HCT116 (cell line): ENCODE data around the gene BORCS8. TPM values are rescaled to one million over a fixed set of nuclear protein-coding genes. Genes with fewer than 3 reads are reported as not detected.

ENCODE experiments used
- ATAC-seq: fragments of 200-7000 bp; cut with Tn5 transposase; 2 replicates; pipeline ENCODE4 v1.9.1; 2020; ENCODE audit warnings: mild to moderate bottlenecking, moderate library complexity
- BruUV-seq: library from RNA; stranded (reverse); fragments of 400-500 nt; replicated peaks from 2 replicates; lab custom pipeline; 2021; lab: Mats Ljungman, UMichigan
- CTCF ChIA-PET: fragments of 300-600 bp; sonication (Branson Sonifier 250); formaldehyde crosslinking; loops from one replicate; lab custom pipeline; 2021; ENCODE audit warnings: antibody characterized with exemption; lab: Charles Lee
- POLR2A ChIA-PET: fragments of 300-600, 350-600 bp; sonication (Branson Sonifier 250); formaldehyde crosslinking; loops from one replicate; lab custom pipeline; 2021; ENCODE audit warnings: antibody characterized with exemption; lab: Charles Lee
- RAD21 ChIA-PET, 2 experiments: fragments of 300-600 bp; sonication (Branson Sonifier 250); formaldehyde crosslinking; loops; one replicate each; lab custom pipeline; 2023; ENCODE audit warnings: low total read pairs in 2 of 2; ENCODE audit not compliant: uncharacterized antibody in 2 of 2, unreplicated experiment in 2 of 2, low non-redundant PET in 1 of 2; lab: Charles Lee
- DNase-seq: peaks from one replicate; pipeline ENCODE4 v3.0.0-alpha.2; 2010; ENCODE audit warnings: low read depth, low spot score
- H2AFZ ChIP-seq: fragments of 200-600 bp; shearing (Covaris generic), sonication (generic); 2 replicates; pipeline ENCODE4 v1.6.1; 2017; ENCODE audit warnings: low read depth, mixed run types, mixed read lengths, antibody characterized with exemption, low read length; ENCODE audit not compliant: poor library complexity, severe bottlenecking
- H3K27ac ChIP-seq: 2 replicates; pipeline ENCODE4 v1.5.1; 2012; ENCODE audit warnings: low read depth, low read length
- H3K27me3 ChIP-seq: fragments of 200-600 bp; sonication (generic); 2 replicates; pipeline ENCODE4 v1.6.1; 2016; ENCODE audit warnings: mixed run types, low read length, mixed read lengths; ENCODE audit not compliant: insufficient read depth
- H3K36me3 ChIP-seq, 2 experiments: fragments of 200-500 bp in 1 of 2; fragments of 200-600 bp in 1 of 2; sonication (Bioruptor generic) in 1 of 2; sonication (generic) in 1 of 2; 2 replicates each; pipeline versions ENCODE4 v1.5.1 to v1.6.1; 2014 to 2016; ENCODE audit warnings: low read length in 2 of 2, inconsistent platforms in 1 of 2, mixed read lengths in 1 of 2, mixed run types in 1 of 2; ENCODE audit not compliant: insufficient read depth in 2 of 2, control insufficient read depth in 1 of 2
- H3K4me1 ChIP-seq, 2 experiments: fragments of 200-600 bp in 1 of 2; sonication (generic) in 1 of 2; 2 replicates each; pipeline versions ENCODE4 v1.5.1 to v1.6.1; 2012 to 2017; ENCODE audit warnings: low read length in 2 of 2, inconsistent platforms in 1 of 2, mild to moderate bottlenecking in 1 of 2, mixed read lengths in 1 of 2, mixed run types in 1 of 2, moderate library complexity in 1 of 2; ENCODE audit not compliant: insufficient read depth in 2 of 2, control insufficient read depth in 1 of 2
- H3K4me2 ChIP-seq: fragments of 200-600 bp; sonication (generic); 2 replicates; pipeline ENCODE4 v1.6.1; 2017; ENCODE audit warnings: mixed run types, low read length, mixed read lengths
- H3K4me3 ChIP-seq, 2 experiments: fragments of 200-600 bp in 1 of 2; sonication (generic) in 1 of 2; replicated peaks in 1 of 2; 2 replicates each; pipeline ENCODE4 v1.5.1; 2011 to 2016; ENCODE audit warnings: low read length in 2 of 2, control low read depth in 1 of 2, low read depth in 1 of 2, mild to moderate bottlenecking in 1 of 2, mixed read lengths in 1 of 2, mixed run types in 1 of 2
- H3K79me2 ChIP-seq: fragments of 200-600 bp; sonication (generic); 2 replicates; pipeline ENCODE4 v1.6.1; 2017; ENCODE audit warnings: mild to moderate bottlenecking, mixed run types, low read length, moderate library complexity, mixed read lengths; ENCODE audit not compliant: insufficient read depth
- H3K9ac ChIP-seq: fragments of 200-600 bp; sonication (generic); 2 replicates; pipeline ENCODE4 v1.6.1; 2016; ENCODE audit warnings: low read length, mixed read lengths
- H3K9me2 ChIP-seq: fragments of 200-600 bp; sonication (generic), shearing (Covaris generic); 2 replicates; pipeline ENCODE4 v1.6.1; 2017; ENCODE audit warnings: mixed run types, mild to moderate bottlenecking, moderate library complexity; ENCODE audit not compliant: insufficient read depth
- H3K9me3 ChIP-seq, 2 experiments: fragments of 200-500 bp in 1 of 2; fragments of 200-600 bp in 1 of 2; sonication (Bioruptor generic) in 1 of 2; sonication (generic) in 1 of 2; 2 replicates each; pipeline ENCODE4 v1.6.1; 2014 to 2017; ENCODE audit warnings: low read length in 2 of 2, mixed read lengths in 2 of 2, inconsistent platforms in 1 of 2, low read depth in 1 of 2, mild to moderate bottlenecking in 1 of 2, mixed run types in 1 of 2, moderate library complexity in 1 of 2; ENCODE audit not compliant: control insufficient read depth in 1 of 2, insufficient read depth in 1 of 2
- H4K20me1 ChIP-seq: fragments of 200-600 bp; sonication (generic), shearing (Covaris generic); 2 replicates; pipeline ENCODE4 v1.6.1; 2017; ENCODE audit warnings: mixed run types, mild to moderate bottlenecking, moderate library complexity; ENCODE audit not compliant: insufficient read depth
- CBX3 ChIP-seq: IDR thresholded peaks from 2 replicates; pipeline ENCODE4 v1.6.1; 2012; ENCODE audit warnings: low read depth
- EGR1 ChIP-seq: IDR thresholded peaks from 2 replicates; pipeline ENCODE4 v1.6.1; 2012; ENCODE audit warnings: low read depth
- JUND ChIP-seq: IDR thresholded peaks from 2 replicates; pipeline ENCODE4 v1.6.1; 2012
- POLR2A ChIP-seq: IDR thresholded peaks from 2 replicates; pipeline ENCODE4 v1.7.0; 2011; ENCODE audit warnings: borderline replicate concordance; ENCODE audit not compliant: insufficient read depth, insufficient read length; ENCODE audit errors: extremely low read depth
- RAD21 ChIP-seq: IDR thresholded peaks from 2 replicates; pipeline ENCODE4 v1.6.1; 2012; ENCODE audit warnings: low read depth, mild to moderate bottlenecking
- REST ChIP-seq: IDR thresholded peaks from 2 replicates; pipeline ENCODE4 v1.6.1; 2012; ENCODE audit warnings: low read depth
- SIN3A ChIP-seq: IDR thresholded peaks from 2 replicates; pipeline ENCODE4 v1.6.1; 2012; ENCODE audit warnings: low read depth
- TCF7L2 ChIP-seq: IDR thresholded peaks from 2 replicates; pipeline ENCODE4 v1.7.0; 2011; ENCODE audit warnings: borderline replicate concordance, inconsistent platforms; ENCODE audit not compliant: insufficient read depth, insufficient read length; ENCODE audit errors: extremely low read depth
- ZFX ChIP-seq: fragments of 450-650 bp; IDR thresholded peaks from 2 replicates; pipeline ENCODE4 v1.6.1; 2017
- ZNF274 ChIP-seq: fragments of 200-500 bp; sonication (Bioruptor generic); IDR thresholded peaks from 2 replicates; pipeline ENCODE4 v1.6.1; 2014; ENCODE audit warnings: mild to moderate bottlenecking, low read depth, low read length, inconsistent platforms
- intact Hi-C: fragments of 100-400 bp; cut with micrococcal nuclease; formaldehyde crosslinking; loops from 2 replicates; pipeline ENCODE4 v1.10.0; 2022
- total RNA-seq: library from RNA; stranded (reverse); gene quantifications from one replicate; pipeline ENCODE4 v1.2.1, GENCODE V29; 2021; ENCODE audit not compliant: unreplicated experiment
- TF ChIP-seq, protein P1 (sequence below): IDR thresholded peaks from 2 replicates; pipeline ENCODE4 v1.6.1; 2012
- TF ChIP-seq, protein P2 (sequence below), 3 experiments: fragments of 200-600 bp in 1 of 3; sonication (generic) in 1 of 3; IDR thresholded peaks in 2 of 3; conservative IDR thresholded peaks in 1 of 3; 2 replicates each; pipeline ENCODE4 v1.5.1; 2012 to 2017; ENCODE audit warnings: low read depth in 2 of 3, low read length in 2 of 3, antibody characterized with exemption in 1 of 3, borderline replicate concordance in 1 of 3, control low read depth in 1 of 3, mild to moderate bottlenecking in 1 of 3, mixed read lengths in 1 of 3, mixed run types in 1 of 3, moderate library complexity in 1 of 3; ENCODE audit not compliant: insufficient read depth in 1 of 3

The BORCS8 gene
- total RNA-seq, 1 experiment from 2014 or later = 17.1 TPM

DNA sequence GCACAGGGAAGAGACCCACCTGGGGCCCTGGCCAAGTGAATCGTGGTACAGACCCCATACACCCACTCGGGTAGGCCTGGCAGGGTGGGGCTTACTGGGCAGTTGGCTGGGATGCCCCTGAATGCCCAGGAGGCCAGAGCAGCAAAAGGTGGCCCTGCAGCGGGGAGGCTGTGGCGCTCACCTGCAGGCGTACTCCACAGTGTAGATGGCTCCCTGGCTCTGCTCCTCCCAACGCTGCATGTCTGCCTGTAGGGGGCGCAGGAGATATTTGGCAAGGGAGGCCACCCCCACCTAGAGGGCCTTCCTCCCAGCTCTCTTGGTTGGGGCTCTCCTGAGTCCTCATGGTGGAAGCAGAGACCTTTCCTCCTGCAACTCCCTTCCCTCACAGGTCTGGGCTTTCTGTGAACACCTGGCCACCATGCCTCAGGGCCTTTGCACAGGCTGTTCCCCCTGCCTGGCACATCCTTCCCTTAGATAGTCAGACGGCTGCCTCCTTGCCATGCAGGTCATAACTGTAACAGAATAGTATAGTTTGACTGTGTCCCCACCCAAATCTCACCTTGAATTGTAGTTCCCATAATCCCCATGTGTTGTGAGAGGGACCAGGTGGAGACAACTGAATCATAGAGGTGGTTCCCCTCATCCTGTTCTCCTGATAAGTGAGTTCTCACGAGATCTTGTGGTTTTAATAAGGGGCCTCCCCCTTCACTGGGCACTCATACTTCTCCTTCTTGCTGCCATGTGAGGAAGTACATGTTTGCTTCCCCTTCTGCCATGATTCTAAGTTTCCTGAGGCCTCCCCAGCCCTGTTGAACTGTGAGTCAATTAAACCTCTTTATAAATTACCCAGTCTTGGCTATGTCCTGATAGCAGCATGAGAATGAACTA lies 5.9 kb downstream of the BORCS8 start:
- no peak overlapping the region for H3K9ac ChIP-seq
- CTCF ChIA-PET = interaction anchor here (1.0 to 1.2 kb wide), 3 partner anchors 11 to 157 kb away, joined by 3 to 4 read pairs (median 3); no protein-coding TSS in a partner anchor
- ATAC-seq (peak; percentile 98), DNase-seq (peak; percentile 50)
- intact Hi-C loops = loop anchor here (2.0 kb wide), 1 partner anchor 157 kb away; no protein-coding TSS in a partner anchor
- H3K79me2 ChIP-seq = peaks cover 26% of the 10 kb centered on the region
- TF ChIP-seq SIN3A (no peak), ZFX (no peak), RAD21 (peak; percentile 78), CBX3 (no peak), TCF7L2 (no peak), EGR1 (no peak), ZNF274 (no peak), POLR2A (no peak), REST (no peak), JUND (no peak)
- TF ChIP-seq, protein P1, sequence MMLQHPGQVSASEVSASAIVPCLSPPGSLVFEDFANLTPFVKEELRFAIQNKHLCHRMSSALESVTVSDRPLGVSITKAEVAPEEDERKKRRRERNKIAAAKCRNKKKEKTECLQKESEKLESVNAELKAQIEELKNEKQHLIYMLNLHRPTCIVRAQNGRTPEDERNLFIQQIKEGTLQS = no peak
- TF ChIP-seq, protein P2, sequence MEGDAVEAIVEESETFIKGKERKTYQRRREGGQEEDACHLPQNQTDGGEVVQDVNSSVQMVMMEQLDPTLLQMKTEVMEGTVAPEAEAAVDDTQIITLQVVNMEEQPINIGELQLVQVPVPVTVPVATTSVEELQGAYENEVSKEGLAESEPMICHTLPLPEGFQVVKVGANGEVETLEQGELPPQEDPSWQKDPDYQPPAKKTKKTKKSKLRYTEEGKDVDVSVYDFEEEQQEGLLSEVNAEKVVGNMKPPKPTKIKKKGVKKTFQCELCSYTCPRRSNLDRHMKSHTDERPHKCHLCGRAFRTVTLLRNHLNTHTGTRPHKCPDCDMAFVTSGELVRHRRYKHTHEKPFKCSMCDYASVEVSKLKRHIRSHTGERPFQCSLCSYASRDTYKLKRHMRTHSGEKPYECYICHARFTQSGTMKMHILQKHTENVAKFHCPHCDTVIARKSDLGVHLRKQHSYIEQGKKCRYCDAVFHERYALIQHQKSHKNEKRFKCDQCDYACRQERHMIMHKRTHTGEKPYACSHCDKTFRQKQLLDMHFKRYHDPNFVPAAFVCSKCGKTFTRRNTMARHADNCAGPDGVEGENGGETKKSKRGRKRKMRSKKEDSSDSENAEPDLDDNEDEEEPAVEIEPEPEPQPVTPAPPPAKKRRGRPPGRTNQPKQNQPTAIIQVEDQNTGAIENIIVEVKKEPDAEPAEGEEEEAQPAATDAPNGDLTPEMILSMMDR (IDR thresholded peaks at IDR 0.05 in 2 of 3, conservative IDR thresholded peaks at IDR 0.05 in 1 of 3; ENCODE audit: borderline replicate concordance in 1 of 3, insufficient read depth in 1 of 3, low read depth in 2 of 3, low read length in 2 of 3) = peak; percentile 76 to 91 (median 88); a peak in 5 of 6 replicates
- H3K4me2 ChIP-seq = 0 out of 2 replicates have a peak overlapping the region, but pooled peaks have one; percentile 25
- RAD21 ChIA-PET = interaction anchor here in 1 of 2 experiments (0.9 kb wide), 1 partner anchor 157 kb away, joined by 3 read pairs; no protein-coding TSS in a partner anchor
- H3K9me3 ChIP-seq = no peaks in the 10 kb centered on the region
- H3K36me3 ChIP-seq = peaks cover 0 to 12% of the 10 kb centered on the region in 2 experiments; a peak in 2 of 4 replicates
- no peaks in the 10 kb centered on the region for H3K27me3 ChIP-seq
- H4K20me1 ChIP-seq = no peaks in the 10 kb centered on the region
- H3K9me2 ChIP-seq = no peaks in the 10 kb centered on the region
- no peak overlapping the region for H3K4me3 ChIP-seq
- no TSS peak for BruUV-seq
- H2AFZ ChIP-seq = no peak overlapping the region
- POLR2A ChIA-PET = no interaction called here
- H3K4me1 ChIP-seq = peaks cover 11 to 28% of the 10 kb centered on the region in 2 experiments
- H3K27ac ChIP-seq = peak overlapping the region; percentile 11; the same call in 1 of the 2 replicates
